Skin epidermis (tissue), 12 donors: ENCODE results near the gene TESK2.
"Not testable (repeated sequence)": the region's sequence is repeated elsewhere in the genome, so short reads cannot be mapped to it uniquely, and the experiment has no call there.

ENCODE experiments used
- H3K27ac ChIP-seq, 21 experiments: fragments of 200-600 bp; sonication (generic) in 11 of 21; one replicate each; pipeline ENCODE4 v1.5.0; 2020; ENCODE audit warnings: mild to moderate bottlenecking in 3 of 21, inconsistent platforms in 2 of 21, moderate library complexity in 2 of 21
- H3K4me3 ChIP-seq, 7 experiments: fragments of 200-600 bp; sonication (generic) in 2 of 7; one replicate each; pipeline ENCODE4 v1.5.0; 2020; ENCODE audit warnings: inconsistent platforms in 2 of 7, mild to moderate bottlenecking in 2 of 7, moderate library complexity in 1 of 7

Gene TESK2

DNA sequence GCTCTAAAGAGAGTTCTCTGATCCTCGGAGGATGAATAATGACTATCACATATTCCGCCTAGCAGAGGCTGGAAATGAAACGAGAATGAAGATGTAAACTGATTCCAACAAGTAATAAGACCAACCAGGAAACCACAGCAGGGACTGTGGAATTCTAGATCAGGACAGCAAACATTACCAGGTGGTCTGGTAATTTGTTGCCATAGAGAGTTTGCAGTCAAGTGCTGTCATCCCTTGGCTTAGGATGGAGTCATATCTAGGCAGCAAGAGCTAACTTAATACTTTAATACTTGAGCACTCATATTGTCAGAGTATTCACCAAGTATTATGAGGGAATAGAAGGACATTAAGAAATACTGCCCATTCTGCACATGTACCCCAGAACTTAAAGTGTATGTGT, 105.7 kb downstream of the TESK2 start:
- no peak overlapping the region for H3K4me3 ChIP-seq
- no peak overlapping the region for H3K27ac ChIP-seq

DNA sequence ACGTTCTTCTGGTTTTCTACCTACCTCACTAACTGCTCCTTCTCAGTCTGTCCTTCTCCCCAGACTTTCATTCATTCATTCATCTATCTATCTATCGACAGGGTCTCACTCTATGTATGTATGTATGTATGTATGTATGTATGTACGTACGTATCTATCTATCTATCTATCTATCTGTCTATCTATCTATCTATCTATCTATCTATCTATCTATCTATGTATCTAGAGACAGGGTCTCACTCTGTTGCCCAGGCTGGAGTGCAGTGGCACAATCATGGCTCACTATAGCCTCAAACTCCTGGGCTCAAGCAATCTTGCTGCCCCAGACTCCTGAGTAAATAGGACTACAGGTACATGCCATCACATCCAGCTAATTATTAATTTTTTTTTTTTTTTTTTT, 106.8 kb downstream of the TESK2 start:
- H3K4me3 ChIP-seq, H3K27ac ChIP-seq: not testable (repeated sequence)

DNA sequence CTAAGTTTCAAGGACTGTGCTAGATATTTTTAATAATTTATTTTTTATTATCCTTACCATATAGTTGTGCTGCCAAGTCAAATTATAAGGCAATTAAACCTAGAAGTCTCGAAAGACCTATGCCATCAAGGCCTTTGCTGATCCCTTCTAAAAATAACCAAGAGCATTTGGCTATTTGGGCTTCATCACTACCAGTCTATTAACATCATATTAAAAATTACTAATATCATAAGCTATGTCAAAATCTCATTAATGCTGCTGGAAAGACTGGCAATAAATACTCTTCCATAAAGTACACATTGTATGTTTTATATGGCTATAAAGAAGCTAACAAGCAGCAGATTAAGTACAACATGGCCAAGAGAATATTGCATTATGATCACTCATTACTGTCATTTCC, 107.8 kb downstream of the TESK2 start:
- Histone ChIP-seq H3K27ac (no peak overlapping the region), H3K4me3 (no peak overlapping the region)

DNA sequence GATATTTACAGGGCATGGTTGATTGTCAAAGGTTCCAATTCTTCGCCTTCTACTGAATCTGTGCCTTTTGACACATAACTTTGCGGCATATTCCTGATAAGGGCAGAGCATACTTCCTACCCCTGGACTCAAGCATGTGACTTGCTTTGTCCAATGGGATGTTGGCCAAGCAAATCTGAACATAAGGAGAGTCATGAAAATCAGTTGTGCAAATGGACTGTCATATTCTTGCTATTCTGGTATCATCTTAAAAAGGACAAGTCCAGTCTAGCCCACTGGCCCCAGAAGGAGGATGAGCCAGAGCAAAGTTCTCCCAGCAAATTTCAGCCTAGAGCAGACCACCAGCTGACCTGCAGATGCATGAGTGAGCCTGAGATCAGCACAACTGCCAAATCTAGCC, 109.7 kb downstream of the TESK2 start:
- Histone ChIP-seq H3K4me3 (no peak overlapping the region), H3K27ac (no peak overlapping the region)

DNA sequence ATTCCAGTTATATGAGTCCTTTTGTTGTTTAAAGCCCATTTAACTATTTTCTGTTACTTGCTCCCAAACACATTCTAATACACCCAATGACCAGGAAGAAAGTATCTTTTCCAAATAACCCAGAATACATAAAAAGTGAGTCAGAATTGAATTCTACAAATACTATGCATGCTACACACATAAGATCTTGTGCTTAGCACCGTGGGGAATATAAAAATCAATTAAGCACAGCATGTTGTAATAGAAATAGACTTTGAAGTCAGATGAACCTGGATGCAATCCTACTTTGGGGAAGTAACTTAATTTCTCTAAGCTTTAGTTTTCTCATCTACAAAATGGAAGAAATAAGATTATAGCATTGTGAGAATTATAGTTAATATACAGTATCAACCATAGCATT, 110.2 kb downstream of the TESK2 start:
- H3K27ac ChIP-seq, result no peak overlapping the region
- H3K4me3 ChIP-seq, result no peak overlapping the region

DNA sequence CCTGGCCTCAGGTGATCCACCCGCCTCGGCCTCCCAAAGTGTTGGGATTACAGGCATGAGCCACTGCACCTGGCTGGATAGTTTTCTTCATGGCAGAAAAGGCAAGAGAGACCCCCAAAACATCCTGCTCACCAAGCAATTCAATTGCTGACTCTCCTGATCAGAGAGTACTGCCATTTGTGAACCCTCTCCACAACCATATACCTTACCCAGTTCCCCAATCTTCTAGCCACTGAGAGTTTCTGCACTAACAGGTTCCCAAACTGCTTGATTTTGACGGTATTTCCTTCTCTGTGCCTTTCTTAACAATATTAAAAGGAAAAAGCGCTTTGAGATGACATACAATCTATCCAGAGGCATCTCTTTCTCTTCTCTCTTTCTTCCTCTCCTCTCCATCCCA, 110.8 kb downstream of the TESK2 start:
- Histone ChIP-seq H3K27ac (no peak overlapping the region), H3K4me3 (no peak overlapping the region)

DNA sequence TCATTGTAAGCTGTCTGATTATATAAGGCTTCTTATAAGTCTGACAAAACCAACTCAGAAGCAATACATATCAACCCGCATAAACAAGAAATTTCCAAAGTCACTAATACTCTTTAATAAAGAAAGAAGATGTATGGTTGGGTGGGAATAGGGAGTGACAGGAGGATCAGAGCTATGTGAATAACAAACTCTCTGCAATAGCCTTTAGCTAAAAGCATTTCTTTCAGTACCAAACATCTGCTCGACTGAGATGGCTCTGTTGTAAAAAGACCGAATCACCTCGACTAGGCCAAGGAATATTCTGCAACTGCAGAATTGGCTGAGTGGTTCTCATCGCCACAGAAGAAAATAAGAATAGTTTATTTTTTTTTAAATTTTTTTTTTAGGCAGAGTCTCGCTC, 111.4 kb downstream of the TESK2 start:
- Histone ChIP-seq H3K4me3 (no peak overlapping the region), H3K27ac (no peak overlapping the region)

DNA sequence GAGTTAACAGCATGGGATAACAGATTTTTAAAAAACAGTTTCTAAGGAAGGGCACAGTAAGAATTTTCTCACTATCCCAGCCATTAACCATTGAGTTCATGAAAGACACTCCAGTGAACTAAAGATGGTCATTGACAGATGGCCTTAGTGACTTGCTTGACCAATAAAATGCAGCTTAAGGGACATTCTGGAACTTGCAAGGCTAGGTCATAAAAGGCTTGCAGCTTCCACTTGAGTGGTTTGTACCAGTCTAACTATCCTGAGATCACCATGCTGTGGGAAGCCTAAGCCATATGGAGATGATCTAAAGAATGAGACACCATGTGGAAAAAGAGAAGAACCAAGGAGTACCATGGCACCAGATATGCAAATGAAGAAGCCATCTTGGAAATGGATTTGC, 112.8 kb downstream of the TESK2 start:
- no peak overlapping the region for H3K4me3 ChIP-seq
- no peak overlapping the region for H3K27ac ChIP-seq

DNA sequence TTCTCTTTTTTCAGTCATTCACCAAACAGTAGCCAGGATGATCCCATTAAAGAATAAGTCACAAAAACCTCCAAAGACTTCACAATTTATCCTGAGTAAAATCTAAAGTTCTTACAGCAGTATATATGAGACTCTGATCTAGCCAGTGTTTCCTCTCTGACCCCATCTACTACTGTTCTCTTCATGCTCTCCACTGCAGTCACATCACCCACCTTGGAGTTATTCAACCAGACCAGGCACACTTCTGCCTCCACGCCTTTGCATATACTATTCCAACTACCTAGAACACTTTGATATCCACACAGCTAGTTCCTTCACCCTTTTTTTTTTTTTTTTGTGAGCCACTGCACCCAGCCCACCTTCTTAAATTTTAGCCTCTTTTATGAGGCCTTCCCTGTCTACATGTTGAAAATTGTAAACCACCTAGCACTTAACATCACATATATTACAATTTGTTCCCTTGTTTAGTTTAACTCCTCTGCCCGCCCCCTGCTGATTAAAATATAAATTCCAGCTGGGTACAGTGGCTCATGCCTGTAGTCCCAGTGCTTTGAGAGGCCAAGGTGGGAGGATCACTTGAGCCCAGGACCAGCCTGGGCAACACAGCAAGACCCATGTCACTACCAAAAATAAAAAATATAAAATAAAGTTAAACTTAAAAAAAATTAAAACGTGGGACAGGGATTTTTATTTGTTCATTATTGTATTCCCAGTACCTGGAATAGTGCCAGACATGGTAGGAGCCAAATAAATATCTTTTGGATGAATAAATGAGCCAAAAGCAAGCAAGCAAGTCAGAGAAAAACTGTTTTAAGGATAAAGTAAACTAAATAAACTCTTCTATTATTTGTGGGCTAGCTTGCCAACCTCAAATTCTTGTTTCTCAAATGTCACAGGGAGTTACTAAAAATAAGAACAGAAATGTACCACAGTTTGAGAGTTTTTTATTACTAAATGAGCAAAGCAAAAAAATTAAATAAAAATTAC, 115.6 kb downstream of the TESK2 start:
- H3K27ac ChIP-seq, result no peak overlapping the region
- no peak overlapping the region for H3K4me3 ChIP-seq

DNA sequence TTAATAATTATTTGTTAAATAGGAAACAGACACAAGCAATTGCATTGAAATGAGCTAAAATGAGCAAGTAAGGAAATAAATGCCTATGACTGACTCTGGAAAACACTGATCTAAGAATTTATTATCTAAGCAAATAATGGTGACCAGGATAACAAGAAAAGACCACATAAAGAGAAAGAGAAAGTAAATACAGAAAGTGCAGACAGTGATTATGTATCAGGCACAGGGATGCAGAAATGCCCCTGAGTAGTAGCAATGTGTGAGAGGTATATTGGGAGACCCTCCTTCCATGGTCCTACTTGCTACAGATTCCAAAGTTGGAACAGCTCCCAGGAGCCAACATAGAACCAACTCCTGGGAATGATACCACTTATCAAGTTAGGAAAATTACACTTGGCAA, 117.4 kb downstream of the TESK2 start:
- Histone ChIP-seq H3K27ac (peak overlapping the region in 1 of 21 experiments; percentile 34), H3K4me3 (no peak overlapping the region)

DNA sequence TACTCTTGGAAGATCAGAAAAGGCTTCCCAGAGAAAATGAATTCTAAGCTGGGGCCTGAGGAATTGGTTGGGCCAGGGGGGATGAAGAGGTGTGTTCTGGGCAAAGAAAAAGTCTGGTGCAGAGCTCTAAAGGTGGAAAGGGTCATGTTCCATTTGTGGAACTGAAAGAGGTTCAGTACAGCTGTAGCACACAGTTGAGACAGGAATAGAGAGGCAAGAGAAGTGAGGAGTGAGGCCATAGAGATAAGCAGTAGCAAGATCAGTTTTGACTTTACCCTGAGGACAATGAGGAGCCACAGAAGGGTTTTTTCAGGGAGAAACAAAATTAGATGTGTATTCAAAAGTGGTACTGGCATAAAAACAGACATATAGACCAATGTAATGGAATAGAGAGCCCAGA, 120.4 kb downstream of the TESK2 start:
- H3K27ac ChIP-seq, result no peak overlapping the region
- no peak overlapping the region for H3K4me3 ChIP-seq

DNA sequence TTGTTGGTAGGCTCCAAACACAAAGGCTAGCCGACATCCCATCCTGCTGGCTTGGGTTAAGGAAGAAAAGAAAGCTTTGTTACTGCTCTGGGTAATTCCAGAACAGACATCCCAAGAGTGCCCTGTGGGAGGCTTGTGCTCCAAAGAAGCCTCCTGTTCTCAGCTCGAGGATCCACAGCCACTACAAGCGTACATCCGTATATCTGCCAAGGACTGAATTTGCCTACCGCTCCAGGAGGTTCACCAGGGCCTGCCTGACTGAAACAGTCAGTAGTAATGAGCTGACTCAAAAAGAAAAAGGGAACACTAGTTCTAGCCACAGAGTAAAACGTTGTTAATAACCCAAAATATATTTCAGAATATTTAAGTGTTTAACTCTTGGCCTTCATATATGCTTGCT, 125.9 kb downstream of the TESK2 start:
- no peak overlapping the region for H3K4me3 ChIP-seq
- no peak overlapping the region for H3K27ac ChIP-seq

DNA sequence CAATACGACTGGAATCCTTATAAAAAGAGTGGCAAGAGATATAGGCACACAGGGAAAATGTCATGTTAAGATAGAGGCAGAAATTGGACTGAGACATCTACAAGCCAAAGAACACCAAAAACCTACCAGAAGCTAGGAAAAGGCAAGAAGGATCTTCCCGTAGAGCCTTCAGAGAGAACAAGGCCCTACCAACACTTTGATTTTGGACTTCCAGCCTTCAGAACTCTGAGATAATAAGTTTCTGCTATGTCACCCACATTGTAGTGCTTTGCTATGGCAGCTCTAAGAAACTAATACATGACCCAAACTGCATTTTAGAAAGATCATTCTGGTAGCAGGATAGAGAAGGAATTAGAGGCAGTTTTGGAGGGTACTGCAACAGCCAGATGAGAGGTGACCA, 126.7 kb downstream of the TESK2 start:
- H3K27ac ChIP-seq, result no peak overlapping the region
- H3K4me3 ChIP-seq, result no peak overlapping the region

DNA sequence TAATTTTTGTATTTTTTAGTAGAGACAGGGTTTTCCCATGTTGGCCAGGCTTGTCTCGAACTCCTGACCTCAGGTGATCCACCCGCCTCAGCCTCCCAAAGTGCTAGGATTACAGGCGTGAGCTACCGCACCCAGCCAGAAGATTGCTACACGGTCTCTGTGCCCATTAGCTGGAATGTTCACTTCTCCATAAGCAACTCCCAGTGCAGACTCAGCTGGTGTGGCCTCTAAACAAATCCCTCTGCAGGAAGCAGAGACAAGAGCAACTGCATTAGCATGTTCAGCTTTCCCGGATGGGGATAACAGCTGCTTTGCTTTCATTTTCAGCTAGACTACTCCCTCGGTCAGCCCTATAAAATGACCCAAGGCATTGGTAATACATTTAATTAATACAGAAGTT, 130.0 kb downstream of the TESK2 start:
- not testable (repeated sequence) for H3K4me3 ChIP-seq
- peak overlapping the region in 18 of 21 experiments; percentile 3 to 73 (median 52) for H3K27ac ChIP-seq

DNA sequence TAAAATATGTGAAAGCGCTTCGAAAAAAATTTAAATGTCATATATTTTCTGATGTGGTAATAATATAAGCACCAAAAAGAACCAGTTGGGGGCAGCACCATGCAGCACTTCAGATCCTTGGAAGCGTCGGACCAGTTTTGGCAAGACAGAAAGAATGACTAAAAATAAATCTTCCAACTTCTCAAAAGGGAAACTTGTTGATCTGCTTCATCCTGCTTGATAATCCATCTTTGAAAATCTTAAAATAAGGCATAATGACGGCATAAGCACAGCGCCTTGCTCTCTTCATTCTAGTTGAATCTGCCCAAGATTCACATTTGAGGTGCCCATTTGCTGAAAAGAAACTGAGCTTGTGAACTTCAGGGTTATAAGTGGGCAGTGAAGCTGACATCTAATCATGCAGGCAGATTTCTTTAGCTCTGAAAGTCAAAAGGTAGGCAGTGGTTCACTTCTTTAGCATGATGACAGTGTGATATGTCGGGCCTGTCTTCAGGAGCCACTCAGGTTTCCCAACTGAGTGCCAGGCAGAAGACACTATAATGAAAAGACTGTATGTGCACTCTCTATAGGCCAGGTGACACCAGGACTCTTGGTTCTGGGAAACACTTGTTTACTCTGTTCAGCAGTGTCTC, 131.0 kb downstream of the TESK2 start:
- H3K27ac ChIP-seq, result peak overlapping the region in 17 of 21 experiments; percentile 3 to 72 (median 47)
- H3K4me3 ChIP-seq, result no peak overlapping the region

DNA sequence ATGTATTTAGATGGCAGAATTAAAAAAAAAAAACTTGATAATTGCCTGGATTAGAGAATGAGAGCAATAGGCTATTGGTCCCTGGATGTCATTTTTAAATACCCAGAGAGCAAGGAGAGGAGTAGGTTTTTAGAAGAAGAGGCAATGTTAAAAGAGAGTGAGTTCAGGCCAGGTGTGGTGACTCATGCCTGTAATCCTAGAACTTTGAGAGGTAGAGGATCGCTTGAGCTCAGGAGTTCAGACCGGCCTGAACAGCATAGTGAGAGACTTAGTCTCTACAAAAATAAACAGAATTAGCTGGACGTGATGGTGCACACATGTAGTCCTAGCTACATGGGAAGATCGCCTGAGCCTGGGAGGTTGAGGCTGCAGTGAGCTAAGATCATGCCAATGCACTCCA, 134.8 kb downstream of the TESK2 start:
- Histone ChIP-seq H3K27ac (no peak overlapping the region), H3K4me3 (no peak overlapping the region)

DNA sequence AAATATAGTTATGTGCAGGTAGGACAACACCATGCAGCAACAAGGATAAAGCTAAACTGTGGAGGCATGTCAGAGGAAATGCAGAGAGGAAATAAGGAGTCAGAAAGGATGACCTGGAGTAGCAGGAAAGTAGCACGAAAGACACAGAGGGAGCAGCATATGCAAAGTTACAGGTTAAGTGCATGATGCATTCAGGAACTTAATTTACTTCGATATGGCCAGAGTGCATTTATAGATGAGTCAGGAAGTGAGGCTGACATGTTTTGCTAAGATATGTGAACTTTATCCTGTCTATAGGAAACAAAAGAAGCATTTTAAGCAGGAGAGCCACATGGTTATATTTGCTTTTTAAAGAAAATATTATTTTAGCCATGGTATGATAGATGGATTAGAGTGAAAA, 135.3 kb downstream of the TESK2 start:
- Histone ChIP-seq H3K4me3 (no peak overlapping the region), H3K27ac (no peak overlapping the region)

DNA sequence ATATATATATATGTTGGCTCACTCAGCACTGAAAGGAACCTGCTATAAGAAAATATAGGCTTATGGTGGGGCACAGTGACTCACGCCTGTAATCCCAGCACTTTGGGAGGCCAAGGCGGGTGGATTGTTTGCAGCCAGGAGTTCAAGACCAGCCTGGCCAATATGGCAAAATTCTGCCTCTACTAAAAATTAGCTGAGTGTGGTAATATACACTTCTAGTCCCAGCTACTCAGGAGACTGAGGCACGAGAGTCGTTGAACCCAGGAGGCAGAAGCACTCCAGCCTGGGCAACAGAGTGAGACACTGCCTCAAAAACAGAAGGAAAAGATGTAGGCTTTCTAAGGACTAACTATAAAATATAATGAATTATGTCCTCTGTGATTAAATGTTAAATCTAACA, 136.1 kb downstream of the TESK2 start:
- Histone ChIP-seq H3K27ac (no peak overlapping the region), H3K4me3 (no peak overlapping the region)

DNA sequence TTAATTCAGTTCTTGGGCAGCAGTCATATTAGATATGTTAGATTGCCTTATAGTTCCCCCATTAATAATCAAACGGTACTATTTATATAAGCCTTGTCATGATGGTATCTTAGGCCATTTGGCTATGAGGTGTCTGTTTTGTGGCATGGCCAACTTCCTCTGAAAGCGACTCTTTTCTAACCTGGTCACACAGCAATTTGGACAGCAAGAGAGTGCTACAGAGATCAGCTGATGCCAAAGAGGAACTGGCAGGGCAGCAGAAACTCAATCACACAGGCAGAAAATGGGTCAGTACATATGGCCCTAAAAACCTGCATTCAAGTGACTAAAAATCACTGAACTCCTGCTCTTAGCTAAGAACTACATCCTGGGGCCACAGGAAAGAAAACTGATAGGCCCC, 137.3 kb downstream of the TESK2 start:
- Histone ChIP-seq H3K4me3 (no peak overlapping the region), H3K27ac (no peak overlapping the region)

DNA sequence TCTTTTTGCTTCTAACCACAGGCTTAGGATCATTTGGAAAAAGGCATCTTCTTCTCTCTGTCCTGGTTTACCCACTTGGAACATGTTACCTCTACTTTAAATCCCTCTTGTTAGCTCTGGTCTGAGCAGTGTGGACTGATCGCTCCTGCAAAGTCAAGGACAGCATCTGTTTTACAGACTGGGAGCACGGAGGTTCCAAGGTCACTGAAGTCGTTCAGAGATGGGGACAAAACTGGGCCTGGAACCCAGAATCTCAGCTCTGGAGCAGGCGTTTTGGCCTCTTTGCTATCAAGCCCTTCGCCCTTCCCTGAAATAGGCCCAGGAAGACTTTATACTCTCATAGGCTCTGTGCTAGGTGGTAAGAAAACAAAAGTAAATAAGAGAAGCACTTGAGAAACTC, 139.5 kb downstream of the TESK2 start:
- Histone ChIP-seq H3K4me3 (no peak overlapping the region), H3K27ac (no peak overlapping the region)

DNA sequence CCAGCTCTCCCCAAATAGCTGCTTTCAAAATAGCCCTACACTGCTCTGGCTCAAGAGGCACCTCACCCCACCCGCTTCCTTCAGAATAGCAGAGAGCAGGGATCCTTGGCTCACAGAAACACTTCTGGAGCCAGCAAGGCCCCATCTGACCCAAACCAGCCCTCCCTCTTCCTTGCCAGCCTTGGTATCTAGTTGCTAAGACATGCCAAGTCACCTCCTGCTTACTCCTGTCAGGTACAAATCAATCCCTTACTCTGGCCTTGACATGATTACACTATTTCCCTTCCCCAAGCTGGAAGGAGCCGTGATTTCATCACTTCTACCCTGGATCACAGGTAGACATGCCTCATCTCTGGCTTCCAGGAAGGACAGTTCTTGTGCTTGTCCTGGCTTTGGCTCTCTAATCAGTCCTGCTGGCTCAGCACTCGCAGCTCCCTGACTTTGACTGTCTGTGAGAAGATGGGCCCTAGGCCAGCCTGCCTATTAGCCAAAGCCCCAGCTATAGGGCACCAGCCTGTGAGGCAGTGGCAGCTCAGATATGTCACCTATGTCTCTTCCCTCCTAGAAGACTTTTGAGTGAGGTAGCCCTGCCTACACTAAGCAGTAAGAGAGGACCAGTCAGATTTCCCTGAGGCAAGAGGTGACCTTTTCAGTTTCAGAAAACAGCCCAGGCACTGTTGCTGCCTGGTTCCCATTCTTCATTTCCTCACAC, 141.8 kb downstream of the TESK2 start:
- H3K4me3 ChIP-seq, result no peak overlapping the region

More for the DNA sequence above, 141.8 kb downstream of the TESK2 start:
- H3K27ac ChIP-seq, result peak overlapping the region in 17 of 21 experiments; percentile 6 to 66 (median 39)
